ENCODE measurements around the gene MSRB2.
A peak's percentile ranks its signal among the peaks of the same experiment; 100 is the strongest.
"Not testable (repeated sequence)": the region's sequence is repeated elsewhere in the genome, so short reads cannot be mapped to it uniquely, and the experiment has no call there.

MSRB2 gene

DNA sequence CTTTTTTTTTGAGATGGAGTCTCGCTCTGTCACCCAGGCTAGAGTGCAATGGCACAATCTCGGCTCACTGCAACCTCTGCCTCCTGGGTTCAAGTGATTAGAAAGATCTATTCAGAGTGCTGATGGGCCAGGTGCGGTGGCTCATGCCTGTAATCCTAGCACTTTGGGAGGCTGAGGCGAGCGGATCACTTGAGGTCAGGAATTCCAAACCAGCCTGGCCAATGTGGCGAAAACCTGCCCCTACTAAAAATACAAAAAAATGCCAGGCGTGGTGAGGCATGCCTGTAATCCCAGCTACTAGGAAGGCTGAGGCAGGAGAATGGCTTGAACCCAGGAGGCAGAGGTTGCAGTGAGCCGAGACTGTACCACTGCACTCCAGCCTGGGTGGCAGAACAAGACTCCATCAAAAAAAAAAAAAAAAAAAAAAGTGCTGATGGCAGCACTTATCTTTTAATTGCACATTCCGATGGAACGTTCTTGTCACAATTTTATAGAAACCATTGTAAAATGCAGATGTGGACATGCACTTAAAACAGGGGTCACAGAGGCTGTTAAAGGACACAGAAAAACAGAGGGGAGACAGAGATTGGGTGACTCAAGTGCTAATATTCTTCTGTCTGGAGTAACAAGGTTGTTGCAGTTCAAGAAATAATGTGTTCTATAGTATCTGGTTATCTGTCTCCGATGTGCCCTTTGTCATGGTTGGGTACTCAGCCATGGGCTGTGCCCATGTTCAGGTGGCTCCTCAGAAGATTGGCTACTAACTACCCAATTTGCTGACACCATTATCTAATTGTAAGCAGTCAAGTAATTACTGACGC, 25.1 kb upstream of the MSRB2 start:
- DNase-seq (ENCODE audit: low spot score): not testable (repeated sequence)

GRCh38 chr10:23070913-23071218, 24.5 kb upstream of the MSRB2 start:
- DNase-seq (ENCODE audit: low spot score): no peak

DNA sequence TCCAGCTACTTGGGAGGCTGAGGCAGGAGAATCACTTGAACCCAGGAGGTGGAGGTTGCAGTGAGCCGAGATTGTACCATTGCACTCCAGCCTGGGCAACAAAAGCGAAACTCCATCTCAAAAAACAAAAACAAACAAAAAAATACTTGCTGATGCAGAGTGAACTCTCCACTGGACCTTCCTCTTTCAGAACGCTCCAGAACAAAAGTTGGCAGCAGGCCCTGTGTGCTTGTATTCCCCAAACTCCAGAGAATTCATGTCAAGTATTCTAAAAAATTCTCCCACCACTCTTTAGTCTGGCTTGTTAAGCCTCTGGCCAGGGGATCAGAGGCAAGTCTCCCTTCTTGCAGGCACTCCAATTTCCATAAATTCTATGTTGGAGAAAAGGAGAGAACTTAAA, 22.8 kb upstream of the MSRB2 start:
- not testable (repeated sequence) for DNase-seq (ENCODE audit: low spot score)

DNA sequence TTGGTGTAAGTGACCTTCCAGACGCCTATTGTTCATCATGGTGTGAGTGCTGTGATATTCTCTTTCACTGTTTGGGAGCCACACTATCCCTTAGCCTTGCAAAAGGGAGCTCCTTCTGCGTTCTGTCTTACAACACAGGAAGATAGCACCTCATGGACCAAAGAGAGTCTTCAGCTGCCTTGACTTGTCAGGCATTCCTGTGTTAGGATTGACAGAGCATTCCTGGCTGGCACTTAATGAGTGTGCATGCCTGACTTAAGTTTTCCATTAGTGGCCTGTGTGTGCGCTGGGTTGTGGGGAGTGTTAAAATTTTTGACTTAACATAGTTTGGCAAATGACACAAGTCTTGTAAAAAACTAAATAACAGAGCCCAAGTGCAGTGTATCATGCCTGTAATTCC, 21.9 kb upstream of the MSRB2 start:
- no peak for DNase-seq (ENCODE audit: low spot score)

- no peak for DNase-seq (ENCODE audit: low spot score)
Measured at GRCh38 chr10:23075672-23076071, 19.7 kb upstream of the MSRB2 start.

- no peak for DNase-seq (ENCODE audit: low spot score)
Measured at GRCh38 chr10:23078114-23078513, 17.3 kb upstream of the MSRB2 start.

- DNase-seq (ENCODE audit: low spot score): no peak
Measured at GRCh38 chr10:23079700-23080099, 15.7 kb upstream of the MSRB2 start.

DNA sequence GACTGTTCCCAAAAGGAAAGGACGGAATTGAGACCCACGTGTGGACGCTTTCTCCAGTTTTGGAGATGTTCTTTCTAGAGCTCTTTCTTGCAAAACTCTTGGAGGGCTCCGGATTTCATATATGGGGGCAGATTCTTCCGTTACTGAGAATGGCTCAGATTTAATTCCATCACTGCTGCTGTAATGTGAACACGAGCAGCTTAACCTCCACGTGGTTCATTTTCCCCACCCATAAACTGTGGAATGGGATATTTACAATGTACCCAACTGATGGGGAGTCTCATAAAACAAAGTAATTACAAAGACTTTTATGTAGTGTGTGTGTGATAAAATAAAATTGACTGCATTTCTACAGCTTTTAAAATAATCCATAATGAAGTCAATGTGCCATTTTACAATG, 15.1 kb upstream of the MSRB2 start:
- no peak for DNase-seq (ENCODE audit: low spot score)

- DNase-seq (ENCODE audit: low spot score): no peak
Measured at GRCh38 chr10:23081221-23081750, 14.1 kb upstream of the MSRB2 start.

- DNase-seq (ENCODE audit: low spot score): no peak
Measured at GRCh38 chr10:23081891-23082290, 13.5 kb upstream of the MSRB2 start.

DNA sequence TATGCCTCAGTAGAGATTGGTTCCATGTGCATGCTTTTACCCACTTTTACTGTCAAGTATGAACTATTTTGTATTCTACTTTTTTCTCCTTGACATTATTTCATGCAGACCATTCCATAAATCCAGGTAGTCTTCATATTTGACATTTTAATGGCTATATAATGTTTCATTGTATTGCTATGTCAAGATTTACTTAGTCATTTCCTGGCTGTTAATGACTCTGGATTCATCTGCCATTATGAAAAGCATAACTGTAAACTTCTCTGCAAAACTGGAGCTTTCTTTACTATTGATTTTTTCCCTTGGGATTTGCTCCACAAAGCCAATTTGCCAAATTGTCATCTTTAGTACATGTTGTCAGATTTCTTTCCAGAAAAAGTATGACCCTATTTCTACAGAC, 6.8 kb upstream of the MSRB2 start:
- DNase-seq (ENCODE audit: low spot score): no peak

DNA sequence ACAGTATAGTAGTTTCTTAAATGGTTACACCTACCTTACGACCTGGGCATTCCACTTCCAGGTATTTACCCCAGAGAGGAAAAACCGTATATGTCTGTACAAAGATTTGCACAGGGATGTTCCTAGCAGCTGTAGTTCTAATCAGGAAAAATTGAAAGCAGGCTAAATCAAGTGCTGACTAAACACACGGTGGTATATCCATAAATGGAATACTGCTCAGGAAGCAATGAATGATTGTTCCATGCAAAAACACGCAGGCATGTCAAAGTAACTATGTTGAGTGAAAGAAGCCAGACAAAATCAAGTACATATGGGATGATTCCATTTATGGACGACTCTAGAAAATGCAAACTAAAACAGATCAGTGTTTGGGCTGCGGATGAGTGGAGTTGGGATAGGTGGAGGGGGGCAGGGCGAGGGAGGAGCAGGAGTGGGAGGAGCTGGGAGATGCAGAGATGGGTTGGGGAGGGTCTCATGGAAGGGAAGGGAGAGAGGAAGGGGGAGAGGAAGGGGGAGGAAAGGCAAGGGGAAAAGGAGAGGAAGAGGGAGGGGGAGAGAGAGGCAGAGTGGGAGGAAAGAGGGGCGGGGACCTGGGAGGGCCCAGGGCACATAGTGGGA, 484 bp upstream of the MSRB2 start:
- no peak for DNase-seq (ENCODE audit: low spot score)

DNA sequence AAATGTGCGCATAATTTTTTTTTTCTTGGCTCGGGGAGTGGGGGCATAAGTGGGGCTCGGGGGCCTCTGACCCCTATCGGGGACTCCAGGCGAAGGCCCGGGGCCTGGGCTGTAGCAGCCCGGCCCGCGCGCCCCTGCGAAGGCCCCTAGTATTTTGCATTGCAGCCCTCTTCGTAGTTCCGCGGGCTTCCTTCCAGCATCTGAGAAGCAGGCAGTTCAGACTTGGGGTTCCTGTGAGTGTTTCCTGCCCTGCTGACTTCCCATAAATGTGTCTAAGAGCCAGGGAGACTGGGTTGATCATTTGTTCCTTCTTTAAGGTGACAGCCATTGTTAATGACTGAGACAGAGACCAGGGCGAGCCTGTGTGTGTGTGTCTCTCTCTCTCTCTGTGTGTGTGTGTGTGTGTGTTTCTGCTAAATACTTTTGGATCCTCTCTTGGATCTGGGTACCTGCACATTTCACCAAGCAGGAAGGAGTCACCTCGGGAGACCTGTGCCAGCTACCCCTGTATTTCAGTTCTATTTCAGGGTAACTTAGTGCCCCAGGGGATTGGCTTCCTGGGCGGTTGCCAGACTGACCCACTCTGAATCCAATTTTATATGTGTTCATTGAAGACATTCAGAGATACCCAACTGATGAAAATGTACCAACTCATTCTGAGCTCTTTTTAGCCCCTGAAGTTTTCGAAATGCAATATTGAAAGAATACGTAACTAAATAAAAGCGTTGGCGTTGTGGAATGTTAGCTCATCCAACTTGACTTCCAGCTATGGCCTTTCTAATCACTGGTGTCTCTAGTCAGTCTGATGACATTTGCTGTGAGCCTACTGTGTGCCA, 805 bp downstream of the MSRB2 start:
- peak; percentile 56 for DNase-seq (ENCODE audit: low spot score)

DNA sequence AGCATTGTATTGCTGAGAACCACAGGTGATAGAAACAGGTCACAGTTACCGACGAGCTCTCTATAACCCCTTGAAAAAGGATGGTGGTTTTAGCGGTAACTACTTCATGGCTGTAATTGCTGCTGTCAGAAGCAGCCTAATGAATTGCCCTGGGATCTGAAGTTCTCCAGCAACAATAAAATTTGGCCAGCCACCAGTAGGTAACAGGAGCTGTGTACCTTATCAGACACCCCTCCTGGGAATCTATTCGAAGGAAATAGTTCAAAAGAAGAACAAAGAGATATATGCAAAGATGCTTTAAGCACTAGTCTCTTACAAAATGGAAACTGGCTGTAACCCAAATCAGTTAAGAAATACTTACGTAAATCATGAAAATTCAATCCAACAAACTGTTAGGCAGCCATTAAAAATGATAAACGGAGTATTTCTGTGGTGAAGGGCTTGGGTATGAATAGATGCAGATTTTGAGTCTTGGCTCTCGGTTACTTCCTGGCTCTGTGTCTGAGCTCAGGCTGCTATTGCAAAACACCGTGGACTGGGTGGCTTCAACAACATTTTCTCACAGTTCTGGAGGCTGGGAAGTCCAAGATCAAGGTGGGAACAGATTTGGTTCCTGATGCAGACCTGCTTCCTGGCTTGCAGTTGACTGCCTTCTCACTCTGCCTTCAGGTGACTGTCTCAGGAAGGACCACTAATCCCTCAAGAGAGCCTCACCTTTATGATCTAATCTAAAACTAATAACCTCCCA, 1.6 kb downstream of the MSRB2 start:
- DNase-seq (ENCODE audit: low spot score): no peak

GRCh38 chr10:23099079-23099478, 3.7 kb downstream of the MSRB2 start:
- no peak for DNase-seq (ENCODE audit: low spot score)

DNA sequence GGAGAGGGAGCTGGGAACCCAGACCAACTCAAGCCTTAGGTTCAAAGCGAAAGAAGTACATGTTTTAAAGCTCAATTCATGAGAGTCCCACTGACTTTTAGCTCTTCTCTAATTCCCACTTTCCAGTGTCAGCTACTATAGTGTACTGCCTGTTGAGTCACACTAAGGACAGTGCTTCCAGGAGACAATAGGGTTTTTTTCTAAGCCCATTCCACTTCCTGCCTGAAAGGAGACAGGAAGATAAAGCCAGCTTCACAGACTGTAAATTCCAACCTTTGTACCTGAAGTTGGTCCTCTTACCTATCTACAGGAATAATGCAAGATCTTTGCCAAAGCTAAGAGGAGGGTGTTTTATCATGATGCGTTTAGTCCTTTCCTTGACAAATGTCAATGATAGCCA, 4.4 kb downstream of the MSRB2 start:
- peak; percentile 71 for DNase-seq (ENCODE audit: low spot score)

GRCh38 chr10:23100331-23101030, 5.1 kb downstream of the MSRB2 start:
- DNase-seq (ENCODE audit: low spot score): no peak

- DNase-seq (ENCODE audit: low spot score): no peak
Measured at GRCh38 chr10:23106331-23107072, 11.1 kb downstream of the MSRB2 start.

GRCh38 chr10:23110722-23111516, 15.5 kb downstream of the MSRB2 start:
- DNase-seq (ENCODE audit: low spot score): no peak
